ENCODE data around the gene WDR11.

DNA sequence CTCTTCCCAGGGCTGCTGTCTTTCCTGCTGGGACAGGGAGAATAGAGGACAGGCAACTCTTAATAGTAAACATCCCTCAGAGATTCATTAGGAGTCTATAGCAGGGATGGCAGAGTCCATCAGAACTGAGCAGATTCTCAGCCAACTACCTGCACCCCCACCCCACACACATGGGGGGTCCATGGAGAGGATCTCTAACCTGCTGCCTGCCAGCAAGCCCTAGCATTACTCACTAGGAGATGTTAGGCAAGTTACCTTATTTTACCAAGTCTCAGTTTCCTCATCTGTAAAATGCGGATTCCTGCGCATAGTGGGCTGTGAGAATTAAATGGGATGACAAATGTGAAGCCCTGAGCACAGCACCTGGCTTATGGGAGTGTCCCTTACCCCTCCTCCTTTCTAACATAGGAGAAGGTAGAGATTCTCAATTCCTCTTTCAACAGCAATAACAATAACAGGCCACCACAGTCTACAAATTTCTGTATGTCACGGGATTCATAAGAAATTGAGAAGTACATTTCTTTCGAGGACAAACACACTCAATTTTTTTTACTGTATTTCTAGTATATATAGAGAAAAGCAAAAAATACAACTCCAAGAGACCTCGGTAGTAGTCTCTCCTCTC, 23.8 kb upstream of the WDR11 start:
- TF ChIP-seq POLR2AphosphoS5 (IDR thresholded peaks at IDR 0.05; ENCODE audit: low read depth, low read length), result no peak
- TF ChIP-seq, protein P1, sequence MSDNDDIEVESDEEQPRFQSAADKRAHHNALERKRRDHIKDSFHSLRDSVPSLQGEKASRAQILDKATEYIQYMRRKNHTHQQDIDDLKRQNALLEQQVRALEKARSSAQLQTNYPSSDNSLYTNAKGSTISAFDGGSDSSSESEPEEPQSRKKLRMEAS (IDR thresholded peaks at IDR 0.05), result no peak
- no peak for TF ChIP-seq EZH2phosphoT487 (IDR thresholded peaks at IDR 0.05; ENCODE audit: borderline replicate concordance)
- TF ChIP-seq SIN3A (IDR thresholded peaks at IDR 0.05; ENCODE audit: low read depth), result no peak

All from HCT116 (cell line).